GM12878 (cell line): ENCODE results near the gene KCNC1. TPM values are rescaled to one million over a fixed set of nuclear protein-coding genes. Genes with fewer than 3 reads are reported as not detected.

Experiments
- ATAC-seq: fragments of 200-7000 bp; cut with Tn5 transposase; 3 replicates; pipeline ENCODE4 v1.9.1; 2020; ENCODE audit warnings: mild to moderate bottlenecking, moderate library complexity
- BruUV-seq: library from RNA; stranded (reverse); fragments of 400-500 nt; replicated peaks from 2 replicates; lab custom pipeline; 2021; lab: Mats Ljungman, UMichigan
- CTCF ChIA-PET: fragments of 300-600 bp; sonication (Branson Sonifier 250); formaldehyde crosslinking; extraction: SDS; loops from one replicate; lab custom pipeline; 2021; ENCODE audit warnings: inconsistent platforms; lab: Yijun Ruan, JAX
- POLR2A ChIA-PET: fragments of 350-600 bp; formaldehyde crosslinking; extraction: SDS; loops from one replicate; lab custom pipeline; 2021; ENCODE audit warnings: inconsistent platforms; lab: Charles Lee
- RAD21 ChIA-PET: fragments of 300-600 bp; sonication (Branson Sonifier 250); formaldehyde crosslinking; loops from one replicate; lab custom pipeline; 2023; ENCODE audit warnings: antibody characterized with exemption; ENCODE audit not compliant: unreplicated experiment; lab: Charles Lee
- SMC1A ChIA-PET: fragments of 300-600 bp; sonication (Branson Sonifier 250); formaldehyde crosslinking; loops from one replicate; lab custom pipeline; 2023; ENCODE audit not compliant: unreplicated experiment, uncharacterized antibody; lab: Charles Lee
- DNase-seq: peaks from one replicate; pipeline ENCODE4 v3.0.0-alpha.2; 2011; ENCODE audit warnings: low read depth, low spot score
- FAIRE-seq: peaks from 3 replicates; lab custom pipeline; 2011; peaks lifted over from hg19 to GRCh38; lab: Jason Lieb, UNC
- H2AFZ ChIP-seq: 2 replicates; pipeline ENCODE4 v1.6.0; 2011; ENCODE audit warnings: low read depth, low read length, control low read depth; ENCODE audit not compliant: control insufficient read depth
- H3K27ac ChIP-seq: 2 replicates; pipeline ENCODE4 v1.5.1; 2011; ENCODE audit warnings: control low read depth; ENCODE audit not compliant: control insufficient read depth, insufficient read depth
- H3K27me3 ChIP-seq, 2 experiments: replicated peaks in 1 of 2; 2 replicates each; pipeline versions ENCODE4 v1.6.0 to v1.6.1; 2011; ENCODE audit warnings: low read length in 1 of 2; ENCODE audit not compliant: control insufficient read depth in 2 of 2, insufficient read depth in 2 of 2
- H3K36me3 ChIP-seq, 2 experiments: 2 replicates each; pipeline ENCODE4 v1.5.1; 2011; ENCODE audit warnings: low read length in 1 of 2; ENCODE audit not compliant: control insufficient read depth in 2 of 2, insufficient read depth in 2 of 2
- H3K4me1 ChIP-seq: 2 replicates; pipeline ENCODE4 v1.6.1; 2011; ENCODE audit warnings: mild to moderate bottlenecking, low read length, moderate library complexity, mixed read lengths; ENCODE audit not compliant: control insufficient read depth, insufficient read depth
- H3K4me2 ChIP-seq: 2 replicates; pipeline ENCODE4 v1.6.0; 2011; ENCODE audit warnings: control low read depth; ENCODE audit not compliant: control insufficient read depth, insufficient read depth
- H3K4me3 ChIP-seq: fragments of 200-600 bp; sonication (generic); 2 replicates; pipeline ENCODE4 v1.5.1; 2016
- H3K79me2 ChIP-seq: 2 replicates; pipeline ENCODE4 v1.6.0; 2011; ENCODE audit warnings: low read length; ENCODE audit not compliant: control insufficient read depth, insufficient read depth
- H3K9ac ChIP-seq: 2 replicates; pipeline ENCODE4 v1.8.0; 2011; ENCODE audit warnings: low read length, control low read depth, mixed read lengths; ENCODE audit not compliant: control insufficient read depth, insufficient read depth
- H3K9me3 ChIP-seq: replicated peaks from 3 replicates; pipeline ENCODE4 v1.5.1; 2011; ENCODE audit warnings: mild to moderate bottlenecking, low read length; ENCODE audit not compliant: control insufficient read depth, insufficient read depth
- H4K20me1 ChIP-seq: 2 replicates; pipeline ENCODE4 v1.6.0; 2011; ENCODE audit not compliant: control insufficient read depth, insufficient read depth
- IKZF2 ChIP-seq, 2 experiments: fragments of 450-650 bp; IDR thresholded peaks; 2 replicates each; pipeline ENCODE4 v1.6.1; 2017; ENCODE audit warnings: mild to moderate bottlenecking in 2 of 2, moderate library complexity in 2 of 2
- KDM1A ChIP-seq: fragments of 200-600 bp; sonication (generic); IDR thresholded peaks from 2 replicates; pipeline ENCODE4 v1.6.1; 2016; ENCODE audit warnings: borderline replicate concordance
- LARP7 ChIP-seq: fragments of 450-650 bp; IDR thresholded peaks from 2 replicates; pipeline ENCODE4 v1.6.1; 2017; ENCODE audit warnings: mild to moderate bottlenecking
- MEF2A ChIP-seq: IDR thresholded peaks from 2 replicates; pipeline ENCODE4 v1.6.1; 2011; ENCODE audit warnings: low read depth, mild to moderate bottlenecking, low read length, moderate library complexity; ENCODE audit not compliant: insufficient read depth
- MXI1 ChIP-seq: fragments of 150-350 bp; IDR thresholded peaks from 2 replicates; pipeline ENCODE4 v1.6.1; 2011; ENCODE audit warnings: low read depth, mild to moderate bottlenecking, inconsistent platforms, low read length, improper control_type of control experiment
- WGBS: methylation state at CpG from one replicate; pipeline ENCODE4 v1.1.6; 2016; ENCODE audit warnings: low lambda C conversion rate; ENCODE audit not compliant: insufficient replicate concordance, insufficient coverage; ENCODE audit errors: missing lambda C conversion rate; 5-methylcytosine and 5-hydroxymethylcytosine counted together
- in situ Hi-C: fragments of 300-500 bp; cut with MboI; formaldehyde crosslinking; loops from 9 replicates; pipeline ENCODE4 v1.14.3; 2018; ENCODE audit warnings: mixed read lengths
- intact Hi-C: fragments of 100-400 bp; cut with micrococcal nuclease; formaldehyde crosslinking; loops from one replicate; pipeline ENCODE4 v1.14.2; 2022; ENCODE audit not compliant: unreplicated experiment
- polyA plus RNA-seq, 11 experiments: library from polyadenylated mRNA; depleted of rRNA in 4 of 11; unstranded in 6 of 11; stranded (reverse) in 5 of 11; fragments of >200 nt; fragmentation: Nextera tagmentation in 4 of 11; fragmentation: Illumina TruSeq in 1 of 11; extraction: Ambion mirVana in 4 of 11; extraction: Trizol in 1 of 11; gene quantifications; 1 replicate in 1 of 11; 2 replicates in 10 of 11; pipeline versions ENCODE4 v1.2.1 to v1.2.3, GENCODE V29; 2011 to 2016; ENCODE audit warnings: inconsistent platforms in 2 of 11, missing spikeins in 2 of 11, low read depth in 1 of 11
- total RNA-seq, 4 experiments: library from RNA; depleted of rRNA in 3 of 4; stranded (reverse); fragments of >200 nt in 3 of 4; fragmentation: Illumina TruSeq in 1 of 4; extraction: Trizol in 1 of 4; gene quantifications; 2 replicates each; pipeline versions ENCODE4 v1.2.1 to v1.2.3, GENCODE V29; 2013 to 2021
- TF ChIP-seq, protein P1 (sequence below): fragments of 450-650 bp; formaldehyde crosslinking; IDR thresholded peaks from 2 replicates; pipeline ENCODE4 v1.5.0; 2022; ENCODE audit warnings: mild to moderate bottlenecking, missing genetic modification characterization
- TF ChIP-seq, protein P2 (sequence below): fragments of 450-650 bp; IDR thresholded peaks from 2 replicates; pipeline ENCODE4 v1.6.1; 2018; ENCODE audit warnings: borderline replicate concordance, mild to moderate bottlenecking; ENCODE audit not compliant: partially characterized antibody
- TF ChIP-seq, protein P3 (sequence below): fragments of 450-650 bp; conservative IDR thresholded peaks from 2 replicates; pipeline ENCODE4 v1.6.1; 2017; ENCODE audit warnings: mild to moderate bottlenecking, moderate library complexity

The KCNC1 gene
- total and polyA plus RNA-seq, 10 of the 15 experiments (the other 5 are each of a cell fraction or from before 2014, with no cell fraction given), result 0.27 to 0.34 TPM; not detected in 8

DNA sequence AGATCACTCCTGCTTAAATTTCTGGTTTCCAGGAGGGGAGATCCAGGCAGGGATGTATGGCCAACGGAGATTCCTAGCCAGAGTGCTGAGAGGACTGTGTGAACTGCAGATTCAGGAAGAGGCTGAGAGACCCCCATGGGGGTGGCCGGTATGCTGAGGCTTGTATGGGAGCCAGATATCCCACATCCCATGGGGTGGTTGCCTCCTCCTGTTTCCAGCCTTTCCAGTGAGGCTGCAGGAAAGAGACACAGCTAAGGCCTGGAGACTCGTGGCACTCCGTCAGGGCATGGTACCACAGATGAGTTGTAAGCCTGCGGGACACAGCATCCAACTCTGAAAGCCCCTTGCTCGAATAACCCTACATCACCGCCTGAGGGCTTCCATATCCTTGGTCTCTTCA, 16.6 kb upstream of the KCNC1 start:
- SMC1A ChIA-PET, result no interaction called here
- TF ChIP-seq MEF2A, result no peak
- TF ChIP-seq, protein P1, sequence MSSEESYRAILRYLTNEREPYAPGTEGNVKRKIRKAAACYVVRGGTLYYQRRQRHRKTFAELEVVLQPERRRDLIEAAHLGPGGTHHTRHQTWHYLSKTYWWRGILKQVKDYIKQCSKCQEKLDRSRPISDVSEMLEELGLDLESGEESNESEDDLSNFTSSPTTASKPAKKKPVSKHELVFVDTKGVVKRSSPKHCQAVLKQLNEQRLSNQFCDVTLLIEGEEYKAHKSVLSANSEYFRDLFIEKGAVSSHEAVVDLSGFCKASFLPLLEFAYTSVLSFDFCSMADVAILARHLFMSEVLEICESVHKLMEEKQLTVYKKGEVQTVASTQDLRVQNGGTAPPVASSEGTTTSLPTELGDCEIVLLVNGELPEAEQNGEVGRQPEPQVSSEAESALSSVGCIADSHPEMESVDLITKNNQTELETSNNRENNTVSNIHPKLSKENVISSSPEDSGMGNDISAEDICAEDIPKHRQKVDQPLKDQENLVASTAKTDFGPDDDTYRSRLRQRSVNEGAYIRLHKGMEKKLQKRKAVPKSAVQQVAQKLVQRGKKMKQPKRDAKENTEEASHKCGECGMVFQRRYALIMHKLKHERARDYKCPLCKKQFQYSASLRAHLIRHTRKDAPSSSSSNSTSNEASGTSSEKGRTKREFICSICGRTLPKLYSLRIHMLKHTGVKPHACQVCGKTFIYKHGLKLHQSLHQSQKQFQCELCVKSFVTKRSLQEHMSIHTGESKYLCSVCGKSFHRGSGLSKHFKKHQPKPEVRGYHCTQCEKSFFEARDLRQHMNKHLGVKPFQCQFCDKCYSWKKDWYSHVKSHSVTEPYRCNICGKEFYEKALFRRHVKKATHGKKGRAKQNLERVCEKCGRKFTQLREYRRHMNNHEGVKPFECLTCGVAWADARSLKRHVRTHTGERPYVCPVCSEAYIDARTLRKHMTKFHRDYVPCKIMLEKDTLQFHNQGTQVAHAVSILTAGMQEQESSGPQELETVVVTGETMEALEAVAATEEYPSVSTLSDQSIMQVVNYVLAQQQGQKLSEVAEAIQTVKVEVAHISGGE, result no peak
- TF ChIP-seq, all 136 proteins: peak for 0

DNA sequence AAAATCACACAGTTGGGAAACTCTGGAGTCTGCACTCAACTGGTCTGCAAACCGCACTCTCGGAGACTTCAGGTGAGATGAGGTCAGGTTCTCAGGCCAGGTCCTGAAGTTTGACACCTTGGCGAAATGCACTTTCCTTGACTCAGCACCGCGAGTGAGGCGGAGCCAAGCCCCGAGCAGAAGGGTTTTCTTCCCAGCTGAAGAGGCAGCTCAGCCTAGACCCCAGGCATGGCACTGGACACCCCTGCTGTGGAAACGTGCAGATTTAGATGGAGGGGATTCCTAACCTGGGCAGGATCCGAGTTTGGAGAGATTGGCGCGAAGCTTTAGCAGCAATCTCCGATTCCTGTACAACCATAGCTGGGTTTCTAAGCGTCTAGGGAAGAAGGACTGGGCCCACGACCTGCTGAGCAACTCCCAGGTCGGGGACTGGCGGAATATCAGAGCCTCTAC, 16.0 kb upstream of the KCNC1 start:
- no peaks in the 10 kb centered on the region for H3K9me3 ChIP-seq
- H2AFZ ChIP-seq, result no peak overlapping the region
- WGBS, result 21% methylated on average over 16 of the region's 16 CpGs
- H3K27me3 ChIP-seq, result peaks cover 5% of the 10 kb centered on the region in 2 experiments; a peak in 3 of 4 replicates
- no peak overlapping the region for H3K4me2 ChIP-seq
- ChIA-PET SMC1A (no interaction called here), CTCF (interaction anchor here (1.2 kb wide), 1 partner anchor 13 kb away, joined by 4 read pairs; no protein-coding TSS in a partner anchor), POLR2A (no interaction called here), RAD21 (no interaction called here)
- BruUV-seq, result no TSS peak
- no peak for DNase-seq
- no peaks in the 10 kb centered on the region for H3K79me2 ChIP-seq
- ATAC-seq, result no peak
- in situ Hi-C loops, result no loop called here
- no peak overlapping the region for H3K4me3 ChIP-seq
- H3K4me1 ChIP-seq, result no peaks in the 10 kb centered on the region
- no peak overlapping the region for H3K27ac ChIP-seq
- no peak overlapping the region for H3K9ac ChIP-seq
- FAIRE-seq, result no peak
- no peaks in the 10 kb centered on the region for H3K36me3 ChIP-seq
- intact Hi-C loops, result no loop called here
- no peaks in the 10 kb centered on the region for H4K20me1 ChIP-seq
- TF ChIP-seq LARP7 (no peak), IKZF2 (IDR thresholded peaks at IDR 0.05) (no peak), KDM1A (no peak), MXI1 (no peak)
- TF ChIP-seq, protein P2, sequence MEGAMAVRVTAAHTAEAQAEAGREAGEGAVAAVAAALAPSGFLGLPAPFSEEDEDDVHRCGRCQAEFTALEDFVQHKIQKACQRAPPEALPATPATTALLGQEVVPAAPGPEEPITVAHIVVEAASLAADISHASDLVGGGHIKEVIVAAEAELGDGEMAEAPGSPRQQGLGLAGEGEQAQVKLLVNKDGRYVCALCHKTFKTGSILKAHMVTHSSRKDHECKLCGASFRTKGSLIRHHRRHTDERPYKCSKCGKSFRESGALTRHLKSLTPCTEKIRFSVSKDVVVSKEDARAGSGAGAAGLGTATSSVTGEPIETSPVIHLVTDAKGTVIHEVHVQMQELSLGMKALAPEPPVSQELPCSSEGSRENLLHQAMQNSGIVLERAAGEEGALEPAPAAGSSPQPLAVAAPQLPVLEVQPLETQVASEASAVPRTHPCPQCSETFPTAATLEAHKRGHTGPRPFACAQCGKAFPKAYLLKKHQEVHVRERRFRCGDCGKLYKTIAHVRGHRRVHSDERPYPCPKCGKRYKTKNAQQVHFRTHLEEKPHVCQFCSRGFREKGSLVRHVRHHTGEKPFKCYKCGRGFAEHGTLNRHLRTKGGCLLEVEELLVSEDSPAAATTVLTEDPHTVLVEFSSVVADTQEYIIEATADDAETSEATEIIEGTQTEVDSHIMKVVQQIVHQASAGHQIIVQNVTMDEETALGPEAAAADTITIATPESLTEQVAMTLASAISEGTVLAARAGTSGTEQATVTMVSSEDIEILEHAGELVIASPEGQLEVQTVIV, result no peak
- TF ChIP-seq, protein P3, sequence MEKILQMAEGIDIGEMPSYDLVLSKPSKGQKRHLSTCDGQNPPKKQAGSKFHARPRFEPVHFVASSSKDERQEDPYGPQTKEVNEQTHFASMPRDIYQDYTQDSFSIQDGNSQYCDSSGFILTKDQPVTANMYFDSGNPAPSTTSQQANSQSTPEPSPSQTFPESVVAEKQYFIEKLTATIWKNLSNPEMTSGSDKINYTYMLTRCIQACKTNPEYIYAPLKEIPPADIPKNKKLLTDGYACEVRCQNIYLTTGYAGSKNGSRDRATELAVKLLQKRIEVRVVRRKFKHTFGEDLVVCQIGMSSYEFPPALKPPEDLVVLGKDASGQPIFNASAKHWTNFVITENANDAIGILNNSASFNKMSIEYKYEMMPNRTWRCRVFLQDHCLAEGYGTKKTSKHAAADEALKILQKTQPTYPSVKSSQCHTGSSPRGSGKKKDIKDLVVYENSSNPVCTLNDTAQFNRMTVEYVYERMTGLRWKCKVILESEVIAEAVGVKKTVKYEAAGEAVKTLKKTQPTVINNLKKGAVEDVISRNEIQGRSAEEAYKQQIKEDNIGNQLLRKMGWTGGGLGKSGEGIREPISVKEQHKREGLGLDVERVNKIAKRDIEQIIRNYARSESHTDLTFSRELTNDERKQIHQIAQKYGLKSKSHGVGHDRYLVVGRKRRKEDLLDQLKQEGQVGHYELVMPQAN, result no peak

More for the DNA sequence above, 16.6 kb upstream of the KCNC1 start:
- ChIA-PET CTCF (interaction anchor here (1.2 kb wide), 1 partner anchor 13 kb away, joined by 4 read pairs; no protein-coding TSS in a partner anchor), RAD21 (no interaction called here), POLR2A (no interaction called here)
- H2AFZ ChIP-seq, result no peak overlapping the region
- no peak for DNase-seq
- intact Hi-C loops, result no loop called here
- no peaks in the 10 kb centered on the region for H4K20me1 ChIP-seq
- FAIRE-seq, result no peak
- no peak for ATAC-seq
- no TSS peak for BruUV-seq
- in situ Hi-C loops, result no loop called here
- no peaks in the 10 kb centered on the region for H3K79me2 ChIP-seq
- H3K9me3 ChIP-seq, result no peaks in the 10 kb centered on the region
- no peaks in the 10 kb centered on the region for H3K36me3 ChIP-seq
- no peak overlapping the region for H3K9ac ChIP-seq
- no peak overlapping the region for H3K27ac ChIP-seq
- H3K27me3 ChIP-seq, result peaks cover 5% of the 10 kb centered on the region in 2 experiments; a peak in 3 of 4 replicates
- H3K4me2 ChIP-seq, result no peak overlapping the region
- H3K4me1 ChIP-seq, result no peaks in the 10 kb centered on the region
- no peak overlapping the region for H3K4me3 ChIP-seq
- 46% methylated on average over 7 of the region's 7 CpGs for WGBS
